K562 (cell line): ENCODE data around the gene DHX8. TPM values are rescaled to one million over a fixed set of nuclear protein-coding genes. Genes with fewer than 3 reads are reported as not detected.

Source experiments
- ATAC-seq: fragments of 200-7000 bp; cut with Tn5 transposase; 3 replicates; pipeline ENCODE4 v1.9.1; 2020; ENCODE audit warnings: moderate library complexity
- BruUV-seq: library from RNA; stranded (reverse); fragments of 400-500 nt; replicated peaks from 2 replicates; lab custom pipeline; 2021; lab: Mats Ljungman, UMichigan
- CTCF ChIA-PET: fragments of 300-600 bp; formaldehyde crosslinking; extraction: SDS; loops from one replicate; lab custom pipeline; 2021; ENCODE audit warnings: low intra/inter-chr PET ratio; lab: Yijun Ruan, JAX
- POLR2A ChIA-PET: fragments of 300-600, 350-650 bp; sonication (Branson Sonifier 250); formaldehyde crosslinking; extraction: SDS; loops from one replicate; lab custom pipeline; 2021; ENCODE audit warnings: antibody characterized with exemption, inconsistent platforms; lab: Yijun Ruan, JAX
- DNase-seq, 4 experiments: peaks; one replicate each; pipeline versions ENCODE4 v3.0.0 to v3.0.0-alpha.2; 2011 to 2018; ENCODE audit warnings: low spot score in 3 of 4, mixed read lengths in 3 of 4; ENCODE audit errors: extremely low read depth in 1 of 4
- FAIRE-seq: peaks from 2 replicates; lab custom pipeline; 2011; peaks lifted over from hg19 to GRCh38; lab: Jason Lieb, UNC
- H2AFZ ChIP-seq: 2 replicates; pipeline ENCODE4 v1.6.0; 2011; ENCODE audit warnings: low read depth, low read length, control low read depth, inconsistent platforms
- H3K27ac ChIP-seq: fragments of 200-600 bp; 3 replicates; pipeline ENCODE4 v1.8.0; 2011; ENCODE audit warnings: low read depth, mild to moderate bottlenecking, control low read depth, inconsistent platforms, low read length, moderate library complexity, mixed read lengths; ENCODE audit errors: extremely low read depth
- H3K27me3 ChIP-seq, 2 experiments: fragments of 300-600 bp in 1 of 2; 2 replicates in 1 of 2; 3 replicates in 1 of 2; pipeline versions ENCODE4 v1.6.0 to v1.8.0; 2011; ENCODE audit warnings: inconsistent platforms in 2 of 2, low read length in 2 of 2, mild to moderate bottlenecking in 1 of 2, mixed read lengths in 1 of 2, moderate library complexity in 1 of 2; ENCODE audit not compliant: control insufficient read depth in 2 of 2, insufficient read depth in 2 of 2
- H3K36me3 ChIP-seq: fragments of 300-600 bp; 3 replicates; pipeline ENCODE4 v1.8.0; 2011; ENCODE audit warnings: mild to moderate bottlenecking, low read length, inconsistent platforms; ENCODE audit not compliant: control insufficient read depth, insufficient read depth
- H3K4me1 ChIP-seq, 2 experiments: fragments of 200-600 bp in 1 of 2; replicated peaks in 1 of 2; 2 replicates in 1 of 2; 3 replicates in 1 of 2; pipeline versions ENCODE4 v1.5.1 to v1.8.0; 2011; ENCODE audit warnings: inconsistent platforms in 2 of 2, low read length in 2 of 2, mild to moderate bottlenecking in 1 of 2, mixed read lengths in 1 of 2, moderate library complexity in 1 of 2; ENCODE audit not compliant: control insufficient read depth in 2 of 2, insufficient read depth in 2 of 2
- H3K4me2 ChIP-seq: 2 replicates; pipeline ENCODE4 v1.6.1; 2011; ENCODE audit warnings: low read length, control low read depth, inconsistent platforms, mixed read lengths; ENCODE audit not compliant: insufficient read depth
- H3K4me3 ChIP-seq: fragments of 200-600 bp; sonication (generic), shearing (Covaris generic); 2 replicates; pipeline ENCODE4 v1.5.1; 2016; ENCODE audit warnings: control low read depth, inconsistent platforms
- H3K79me2 ChIP-seq: fragments of 200-600 bp; 3 replicates; pipeline ENCODE4 v1.8.0; 2011; ENCODE audit warnings: low read length, inconsistent platforms; ENCODE audit not compliant: control insufficient read depth, insufficient read depth
- H3K9ac ChIP-seq, 2 experiments: 2 replicates each; pipeline versions ENCODE4 v1.6.0 to v1.6.1; 2011; ENCODE audit warnings: low read depth in 2 of 2, low read length in 2 of 2, control low read depth in 1 of 2, inconsistent platforms in 1 of 2, mild to moderate bottlenecking in 1 of 2, mixed read lengths in 1 of 2; ENCODE audit not compliant: insufficient read depth in 1 of 2
- H3K9me1 ChIP-seq: one replicate; pipeline ENCODE4 v1.6.0; 2011; ENCODE audit warnings: inconsistent platforms, mild to moderate bottlenecking, low read length, moderate library complexity; ENCODE audit not compliant: control insufficient read depth, insufficient read depth
- H3K9me3 ChIP-seq: replicated peaks from 2 replicates; pipeline ENCODE4 v1.5.1; 2011; ENCODE audit warnings: low read depth, low read length, inconsistent platforms; ENCODE audit not compliant: control insufficient read depth, insufficient read depth
- H4K20me1 ChIP-seq: replicated peaks from 2 replicates; pipeline ENCODE4 v1.6.1; 2011; ENCODE audit warnings: low read length, inconsistent platforms, mixed read lengths; ENCODE audit not compliant: control insufficient read depth, insufficient read depth
- ARID4B ChIP-seq: sonication (generic); formaldehyde crosslinking; IDR thresholded peaks from 2 replicates; pipeline ENCODE4 v1.8.0; 2022; ENCODE audit warnings: mild to moderate bottlenecking, missing genetic modification reagents
- ATF3 ChIP-seq, 2 experiments: fragments of 450-650 bp in 1 of 2; sonication (generic) in 1 of 2; formaldehyde crosslinking in 1 of 2; IDR thresholded peaks in 1 of 2; conservative IDR thresholded peaks in 1 of 2; 2 replicates each; pipeline versions ENCODE4 v1.6.1 to v1.8.1; 2016 to 2023; ENCODE audit warnings: mild to moderate bottlenecking in 2 of 2, moderate library complexity in 2 of 2, inconsistent platforms in 1 of 2, missing genetic modification reagents in 1 of 2
- BRCA1 ChIP-seq, 2 experiments: fragments of 450-650 bp in 1 of 2; sonication (generic) in 1 of 2; formaldehyde crosslinking in 1 of 2; IDR thresholded peaks; 2 replicates each; pipeline versions ENCODE4 v1.5.0 to v1.6.1; 2017 to 2020; ENCODE audit warnings: mild to moderate bottlenecking in 1 of 2, missing genetic modification reagents in 1 of 2
- CBX3 ChIP-seq, 2 experiments: IDR thresholded peaks; 1 replicate in 1 of 2; 2 replicates in 1 of 2; pipeline ENCODE4 v1.6.1; 2012; ENCODE audit warnings: inconsistent platforms in 2 of 2, low read length in 2 of 2, borderline replicate concordance in 1 of 2, control low read depth in 1 of 2
- JUNB ChIP-seq: fragments of 450-650 bp; formaldehyde crosslinking; conservative IDR thresholded peaks from 2 replicates; pipeline ENCODE4 v1.4.0; 2020; ENCODE audit warnings: mild to moderate bottlenecking
- KAT8 ChIP-seq: fragments of 450-650 bp; IDR thresholded peaks from 2 replicates; pipeline ENCODE4 v1.6.1; 2016; ENCODE audit warnings: low read depth, mild to moderate bottlenecking
- MAFK ChIP-seq: IDR thresholded peaks from 2 replicates; pipeline ENCODE4 v1.6.1; 2011; ENCODE audit warnings: low read length, improper control_type of control experiment
- NELFE ChIP-seq: IDR thresholded peaks from 2 replicates; pipeline ENCODE4 v1.6.1; 2011; ENCODE audit warnings: mild to moderate bottlenecking; ENCODE audit not compliant: insufficient read depth, insufficient read length
- NFIC ChIP-seq: fragments of 450-650 bp; IDR thresholded peaks from 2 replicates; pipeline ENCODE4 v1.6.1; 2017; ENCODE audit warnings: mild to moderate bottlenecking, inconsistent platforms
- POU5F1 ChIP-seq: fragments of 150-350 bp; IDR thresholded peaks from 2 replicates; pipeline ENCODE4 v1.6.1; 2014; ENCODE audit warnings: borderline replicate concordance, low read length, low read depth, mild to moderate bottlenecking; ENCODE audit not compliant: partially characterized antibody
- SUPT5H ChIP-seq: fragments of 450-650 bp; IDR thresholded peaks from 2 replicates; pipeline ENCODE4 v1.6.1; 2016
- TEAD4 ChIP-seq, 2 experiments: sonication (generic) in 1 of 2; formaldehyde crosslinking in 1 of 2; IDR thresholded peaks; 2 replicates each; pipeline versions ENCODE4 v1.6.1 to v1.8.0; 2012 to 2022; ENCODE audit warnings: borderline replicate concordance in 1 of 2, inconsistent platforms in 1 of 2, low read length in 1 of 2, mild to moderate bottlenecking in 1 of 2, missing genetic modification reagents in 1 of 2
- XRCC5 ChIP-seq: fragments of 200-400 bp; formaldehyde crosslinking; IDR thresholded peaks from 2 replicates; pipeline ENCODE4 v1.6.1; 2017; ENCODE audit warnings: low read depth, mild to moderate bottlenecking, low read length
- ZNF274 ChIP-seq: IDR thresholded peaks from 2 replicates; pipeline ENCODE4 v1.6.1; 2011; ENCODE audit warnings: low read depth, mild to moderate bottlenecking, low read length, moderate library complexity, borderline replicate concordance
- WGBS: fragments of 100-300 bp; shearing (Covaris generic); methylation state at CpG from one replicate; pipeline ENCODE4 v1.1.6; 2016; ENCODE audit warnings: low coverage, mixed read lengths; ENCODE audit not compliant: insufficient coverage; ENCODE audit errors: missing lambda C conversion rate; 5-methylcytosine and 5-hydroxymethylcytosine counted together
- in situ Hi-C: fragments of 300-500 bp; cut with MboI; formaldehyde crosslinking; loops from 4 replicates; pipeline ENCODE4 v1.15.0; 2018; ENCODE audit warnings: inconsistent platforms, mixed read lengths
- intact Hi-C: fragments of 100-400 bp; cut with micrococcal nuclease; formaldehyde crosslinking; loops from 2 replicates; pipeline ENCODE4 v1.14.2; 2022
- polyA plus RNA-seq, 8 experiments: library from polyadenylated mRNA; depleted of rRNA in 4 of 8; stranded (reverse) in 5 of 8; unstranded in 3 of 8; fragments of >200 nt; fragmentation: Nextera tagmentation in 2 of 8; fragmentation: Illumina TruSeq in 1 of 8; extraction: Ambion mirVana in 2 of 8; extraction: Trizol in 1 of 8; gene quantifications; 2 replicates each; pipeline versions ENCODE4 v1.2.1 to v1.2.3, GENCODE V29; 2011 to 2014; ENCODE audit warnings: inconsistent platforms in 1 of 8, missing spikeins in 1 of 8
- total RNA-seq, 7 experiments: library from RNA; depleted of rRNA in 6 of 7; stranded (reverse); fragments of >200 nt in 6 of 7; fragmentation: Illumina TruSeq in 2 of 7; extraction: Trizol in 2 of 7; gene quantifications; 2 replicates each; pipeline versions ENCODE4 v1.2.1 to v1.2.3, GENCODE V29; 2011 to 2021; ENCODE audit warnings: low replicate concordance in 1 of 7
- TF ChIP-seq, protein P1 (sequence below): fragments of 250-450 bp; sonication (Bioruptor Pico); IDR thresholded peaks from 2 replicates; pipeline ENCODE4 v1.6.1; 2021; ENCODE audit warnings: mild to moderate bottlenecking
- TF ChIP-seq, protein P2 (sequence below): fragments of 450-650 bp; formaldehyde crosslinking; IDR thresholded peaks from 2 replicates; pipeline ENCODE4 v1.4.0; 2020; ENCODE audit warnings: mild to moderate bottlenecking, moderate library complexity

The DHX8 gene
- total and polyA plus RNA-seq, 9 of the 15 experiments (the other 6 are each of a cell fraction or from before 2014, with no cell fraction given): 16.7 to 42.5 (median 25.6) TPM

- H3K9me1 ChIP-seq: no peaks in the 10 kb centered on the region
- in situ Hi-C loops: no loop called here
- no peaks in the 10 kb centered on the region for H4K20me1 ChIP-seq
- H3K27ac ChIP-seq: no peak overlapping the region
- H3K9me3 ChIP-seq: no peaks in the 10 kb centered on the region
- H3K27me3 ChIP-seq: no peaks in the 10 kb centered on the region; a peak in 1 of 5 replicates
- DNase-seq (no peak), FAIRE-seq (no peak), ATAC-seq (no peak)
- H3K4me1 ChIP-seq: no peaks in the 10 kb centered on the region
- H3K9ac ChIP-seq: no peak overlapping the region
- no peaks in the 10 kb centered on the region for H3K36me3 ChIP-seq
- no peak overlapping the region for H3K4me3 ChIP-seq
- BruUV-seq: no TSS peak
- H3K79me2 ChIP-seq: no peaks in the 10 kb centered on the region
- no peak overlapping the region for H2AFZ ChIP-seq
- ChIA-PET CTCF (no interaction called here), POLR2A (interaction anchor here (0.9 kb wide), 1 partner anchor 17 kb away, joined by 4 read pairs; no protein-coding TSS in a partner anchor)
- WGBS: 4% methylated on average over 2 of the region's 2 CpGs
- intact Hi-C loops: no loop called here
- no peak overlapping the region for H3K4me2 ChIP-seq
- TF ChIP-seq TEAD4 (IDR thresholded peaks at IDR 0.05; ENCODE audit: low read length): no peak
- TF ChIP-seq TEAD4 (CRISPR knock-in tag; IDR thresholded peaks at IDR 0.05; ENCODE audit: borderline replicate concordance): no peak
- no peak for TF ChIP-seq ARID4B
- no peak for TF ChIP-seq SUPT5H
- no peak for TF ChIP-seq ZNF274
- TF ChIP-seq BRCA1 (IDR thresholded peaks at IDR 0.05): no peak
- no peak for TF ChIP-seq BRCA1 (CRISPR knock-in tag; IDR thresholded peaks at IDR 0.05)
- no peak for TF ChIP-seq JUNB (CRISPR knock-in tag)
- TF ChIP-seq KAT8: no peak
- TF ChIP-seq CBX3 (IDR thresholded peaks at IDR 0.05; ENCODE audit: borderline replicate concordance in 1 of 2, low read length in 2 of 2): no peak
- TF ChIP-seq XRCC5: no peak
- TF ChIP-seq POU5F1: no peak
- TF ChIP-seq NFIC: no peak
- no peak for TF ChIP-seq MAFK
- TF ChIP-seq, protein P1, sequence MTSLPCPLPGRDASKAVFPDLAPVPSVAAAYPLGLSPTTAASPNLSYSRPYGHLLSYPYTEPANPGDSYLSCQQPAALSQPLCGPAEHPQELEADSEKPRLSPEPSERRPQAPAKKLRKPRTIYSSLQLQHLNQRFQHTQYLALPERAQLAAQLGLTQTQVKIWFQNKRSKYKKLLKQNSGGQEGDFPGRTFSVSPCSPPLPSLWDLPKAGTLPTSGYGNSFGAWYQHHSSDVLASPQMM (CRISPR knock-in tag): no peak
- TF ChIP-seq, protein P2, sequence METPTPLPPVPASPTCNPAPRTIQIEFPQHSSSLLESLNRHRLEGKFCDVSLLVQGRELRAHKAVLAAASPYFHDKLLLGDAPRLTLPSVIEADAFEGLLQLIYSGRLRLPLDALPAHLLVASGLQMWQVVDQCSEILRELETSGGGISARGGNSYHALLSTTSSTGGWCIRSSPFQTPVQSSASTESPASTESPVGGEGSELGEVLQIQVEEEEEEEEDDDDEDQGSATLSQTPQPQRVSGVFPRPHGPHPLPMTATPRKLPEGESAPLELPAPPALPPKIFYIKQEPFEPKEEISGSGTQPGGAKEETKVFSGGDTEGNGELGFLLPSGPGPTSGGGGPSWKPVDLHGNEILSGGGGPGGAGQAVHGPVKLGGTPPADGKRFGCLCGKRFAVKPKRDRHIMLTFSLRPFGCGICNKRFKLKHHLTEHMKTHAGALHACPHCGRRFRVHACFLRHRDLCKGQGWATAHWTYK (CRISPR knock-in tag): no peak
- TF ChIP-seq ATF3 (IDR thresholded peaks at IDR 0.05): no peak
- no peak for TF ChIP-seq ATF3 (CRISPR knock-in tag; conservative IDR thresholded peaks at IDR 0.05)
- no peak for TF ChIP-seq NELFE
Measured at GRCh38 chr17:43442711-43443110, 41.1 kb upstream of the DHX8 start.
